DMS79 treated with DMSO at 0.1 percent for 48 hours (cell line): ENCODE data around the gene DTWD2.
A peak's percentile ranks its signal among the peaks of the same experiment; 100 is the strongest.
"Not testable (repeated sequence)": the region's sequence is repeated elsewhere in the genome, so short reads cannot be mapped to it uniquely, and the experiment has no call there.

Experiments
- DNase-seq: peaks from one replicate; lab custom pipeline; 2025; lab: John Stamatoyannopoulos, UW

Gene DTWD2

DNA sequence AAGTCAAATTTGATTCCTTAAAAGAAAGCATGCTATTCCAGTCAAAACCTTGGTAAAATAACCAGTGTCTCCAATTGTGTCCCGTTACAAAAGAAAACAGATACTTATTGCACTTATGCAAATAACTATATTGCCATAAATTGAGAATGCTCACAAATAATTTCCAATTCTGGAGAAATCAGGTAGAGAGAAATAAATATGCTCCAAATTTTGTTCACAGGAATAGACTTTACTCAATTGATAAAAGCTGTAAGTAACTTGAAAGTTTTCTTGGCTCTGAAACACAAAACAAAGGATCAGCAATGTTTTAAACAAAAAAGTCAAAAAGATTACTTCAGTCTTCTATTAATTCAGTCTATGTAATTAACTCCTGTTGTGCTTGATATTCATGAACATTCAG is 7.8 kb upstream of the DTWD2 start:
- no peak for DNase-seq

DNA sequence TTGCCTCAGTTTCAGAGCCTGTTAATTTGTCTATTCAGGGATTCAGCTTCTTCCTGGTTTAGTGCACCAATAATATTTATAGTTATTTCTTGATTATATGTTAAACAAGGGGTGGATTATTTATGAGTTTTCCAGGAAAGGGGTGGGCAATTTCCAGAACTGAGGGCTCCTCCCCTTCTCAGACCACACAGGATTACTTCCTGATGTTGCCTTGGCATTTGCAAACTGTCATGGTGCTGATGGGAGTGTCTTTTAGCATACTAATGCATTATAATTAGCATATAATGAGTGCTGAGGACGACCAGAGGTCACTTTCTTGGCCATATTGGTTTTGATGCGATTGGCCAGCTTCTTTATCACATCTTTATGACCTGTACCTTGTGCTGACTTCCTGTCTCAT is 6.2 kb upstream of the DTWD2 start:
- no peak for DNase-seq

DNA sequence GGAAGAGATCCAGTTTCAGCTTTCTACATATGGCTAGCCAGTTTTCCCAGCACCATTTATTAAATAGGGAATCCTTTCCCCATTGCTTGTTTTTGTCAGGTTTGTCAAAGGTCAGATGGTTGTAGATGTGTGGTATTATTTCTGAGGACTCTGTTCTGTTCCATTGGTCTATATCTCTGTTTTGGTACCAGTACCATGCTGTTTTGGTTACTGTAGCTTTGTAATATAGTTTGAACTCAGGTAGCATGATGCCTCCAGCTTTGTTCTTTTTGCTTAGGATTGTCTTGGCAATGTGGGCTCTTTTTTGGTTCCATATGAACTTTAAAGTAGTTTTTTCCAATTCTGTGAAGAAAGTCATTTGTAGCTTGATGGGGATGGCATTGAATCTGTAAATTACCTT is 4.8 kb upstream of the DTWD2 start:
- not testable (repeated sequence) for DNase-seq

DNA sequence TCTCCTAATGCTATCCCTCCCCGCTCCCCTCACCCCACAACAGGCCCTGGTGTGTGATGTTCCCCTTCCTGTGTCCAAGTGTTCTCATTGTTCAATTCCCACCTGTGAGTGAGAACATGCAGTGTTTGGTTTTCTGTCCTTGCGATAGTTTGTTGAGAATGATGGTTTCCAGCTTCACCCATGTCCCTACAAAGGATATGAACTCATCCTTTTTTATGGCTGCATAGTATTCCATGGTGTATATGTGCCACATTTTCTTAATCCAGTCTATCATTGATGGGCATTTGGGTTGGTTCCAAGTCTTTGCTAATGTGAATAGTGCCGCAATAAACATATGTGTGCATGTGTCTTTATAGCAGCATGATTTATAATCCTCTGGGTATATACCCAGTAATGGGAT is 3.7 kb upstream of the DTWD2 start:
- DNase-seq = not testable (repeated sequence)

DNA sequence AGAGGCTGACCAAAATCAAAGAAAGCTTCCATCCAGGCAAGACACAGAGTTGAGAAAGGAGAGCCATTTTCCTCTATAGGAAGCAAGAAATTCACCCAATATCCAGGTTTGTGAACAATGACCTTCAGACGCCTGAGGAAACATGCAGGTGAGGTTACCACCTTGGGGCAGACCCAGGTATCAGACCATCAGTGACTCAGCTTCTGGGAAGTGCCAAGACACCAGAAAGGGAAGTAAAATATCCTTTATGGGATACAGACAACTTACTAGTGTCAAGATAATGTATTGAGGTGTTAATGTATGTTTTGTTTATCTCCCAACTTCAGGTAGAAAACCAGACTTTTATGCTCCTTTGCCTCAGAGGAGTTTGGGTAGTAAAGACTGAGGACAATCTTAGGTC is 2.2 kb upstream of the DTWD2 start:
- no peak for DNase-seq

DNA sequence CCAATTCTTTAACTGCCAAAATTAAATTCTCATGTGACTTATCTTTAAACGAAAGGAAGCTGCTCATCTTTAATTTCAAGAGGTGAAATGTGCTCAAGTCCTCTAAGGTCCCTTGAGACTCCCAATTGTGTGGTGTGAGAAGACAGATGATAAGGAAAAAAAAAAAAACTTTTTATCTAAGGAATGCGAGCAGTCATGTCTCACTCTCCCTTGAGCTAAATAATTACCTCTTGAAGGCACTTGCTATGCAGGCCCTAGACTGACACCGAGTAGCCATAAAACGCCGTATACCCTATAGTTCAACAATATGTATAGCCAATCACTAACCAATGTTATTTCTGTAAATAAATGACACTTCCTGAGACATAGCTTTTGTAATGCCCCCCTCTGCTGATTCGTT is 1.5 kb upstream of the DTWD2 start:
- DNase-seq = no peak

DNA sequence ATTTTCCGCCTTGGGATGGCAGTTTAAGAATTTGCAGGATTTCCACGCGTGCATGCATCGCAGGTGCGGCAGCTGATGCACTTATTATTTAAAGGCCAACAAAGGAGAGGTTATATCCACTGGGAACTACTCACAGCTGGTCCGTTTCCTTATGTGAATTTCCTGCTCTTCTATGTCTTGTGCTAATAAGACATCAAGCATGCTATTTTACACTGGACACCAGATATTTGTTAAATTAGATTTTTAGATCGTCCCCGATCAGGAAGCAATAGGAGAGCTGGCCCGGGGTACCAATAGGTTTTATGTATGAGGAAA is 476 bp upstream of the DTWD2 start:
- no peak for DNase-seq

DNA sequence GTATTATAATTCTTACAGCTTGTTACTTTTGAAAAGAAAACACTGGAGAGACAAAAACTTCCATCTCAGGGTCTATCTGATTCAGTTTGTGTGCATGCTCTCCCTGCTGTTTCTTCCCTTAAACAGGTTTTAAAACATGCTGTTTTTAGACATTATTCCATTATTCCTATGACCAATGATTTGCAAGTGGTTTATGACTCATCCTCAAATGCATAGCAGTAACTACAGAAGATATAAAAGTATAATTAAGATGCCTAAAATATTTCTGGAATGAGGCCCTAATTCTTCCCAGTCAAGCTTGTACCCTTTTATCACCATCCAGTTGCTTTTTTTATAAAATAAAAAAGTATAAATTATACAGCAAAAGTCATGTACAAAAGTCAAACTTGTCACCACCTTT is 3.7 kb downstream of the DTWD2 start:
- DNase-seq = no peak

DNA sequence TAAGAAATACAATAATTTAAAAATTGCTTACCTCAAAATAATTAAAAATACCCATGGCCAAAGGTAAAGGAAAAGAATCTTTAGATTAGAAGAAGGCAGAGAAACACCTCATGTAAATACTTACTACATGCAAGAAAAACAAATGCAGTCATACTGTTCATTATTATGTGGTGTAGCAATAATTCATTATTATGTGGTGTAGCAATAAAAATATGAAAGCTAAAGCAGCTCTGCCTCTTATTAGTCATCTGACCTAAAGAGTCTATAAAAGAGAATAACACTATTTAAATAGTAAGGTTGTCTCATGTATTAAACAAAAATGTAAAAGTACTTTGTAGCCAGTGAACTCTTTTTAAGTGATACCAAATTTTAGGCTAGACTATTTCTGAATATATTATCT is 6.6 kb downstream of the DTWD2 start:
- DNase-seq = no peak

DNA sequence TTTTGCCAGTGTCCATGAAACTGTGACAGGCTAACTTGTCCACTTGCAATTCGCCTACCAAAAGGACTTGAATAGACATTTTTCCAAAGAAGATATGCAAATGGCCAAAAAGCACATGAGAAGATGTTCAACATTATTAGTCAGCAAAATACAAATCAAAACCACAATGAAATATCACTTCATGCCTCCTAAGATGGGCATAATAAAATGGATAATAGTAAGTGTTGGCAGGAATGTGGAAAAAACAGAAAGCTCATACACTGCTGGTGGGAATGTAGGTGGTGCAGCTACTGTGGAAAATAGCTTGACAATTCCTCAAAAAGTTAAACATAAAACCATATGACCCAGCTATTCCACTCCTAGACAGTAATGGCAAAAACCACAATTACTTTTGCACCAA is 7.9 kb downstream of the DTWD2 start:
- no peak for DNase-seq

DNA sequence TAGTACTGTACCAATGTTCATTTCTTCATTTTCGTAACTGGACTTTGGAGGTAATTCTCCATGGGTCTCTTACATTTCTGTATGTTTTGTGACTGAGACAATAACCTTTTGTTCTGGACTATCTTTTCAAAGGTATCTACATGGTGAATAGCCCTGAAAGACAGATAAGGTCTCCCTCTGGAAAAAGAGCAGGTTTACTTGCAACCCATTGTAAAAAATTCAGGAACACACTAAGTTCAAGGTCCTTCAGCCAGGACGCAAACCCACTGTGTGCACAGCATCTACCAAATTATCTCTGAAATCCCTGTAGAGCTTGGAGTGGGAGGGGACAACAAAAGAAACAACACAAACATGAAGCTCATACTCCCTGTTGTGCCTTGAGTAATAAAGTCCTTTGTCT is 8.3 kb downstream of the DTWD2 start:
- DNase-seq = no peak

DNA sequence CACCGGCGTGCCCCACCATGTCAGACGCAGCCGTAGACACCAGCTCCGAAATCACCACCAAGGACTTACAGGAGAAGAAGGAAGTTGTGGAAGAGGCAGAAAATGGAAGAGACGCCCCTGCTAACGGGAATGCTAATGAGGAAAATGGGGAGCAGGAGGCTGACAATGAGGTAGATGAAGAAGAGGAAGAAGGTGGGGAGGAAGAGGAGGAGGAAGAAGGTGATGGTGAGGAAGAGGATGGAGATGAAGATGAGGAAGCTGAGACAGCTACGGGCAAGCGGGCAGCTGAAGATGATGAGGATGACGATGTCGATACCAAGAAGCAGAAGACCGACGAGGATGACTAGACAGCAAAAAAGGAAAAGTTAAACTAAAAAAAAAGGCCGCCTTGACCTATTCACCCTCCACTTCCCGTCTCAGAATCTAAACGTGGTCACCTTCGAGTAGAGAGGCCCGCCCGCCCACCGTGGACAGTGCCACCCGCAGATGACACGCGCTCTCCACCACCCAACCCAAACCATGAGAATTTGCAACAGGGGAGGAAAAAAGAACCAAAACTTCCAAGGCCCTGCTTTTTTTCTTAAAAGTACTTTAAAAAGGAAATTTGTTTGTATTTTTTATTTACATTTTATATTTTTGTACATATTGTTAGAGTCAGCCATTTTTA is 14.4 kb downstream of the DTWD2 start:
- DNase-seq = not testable (repeated sequence)

DNA sequence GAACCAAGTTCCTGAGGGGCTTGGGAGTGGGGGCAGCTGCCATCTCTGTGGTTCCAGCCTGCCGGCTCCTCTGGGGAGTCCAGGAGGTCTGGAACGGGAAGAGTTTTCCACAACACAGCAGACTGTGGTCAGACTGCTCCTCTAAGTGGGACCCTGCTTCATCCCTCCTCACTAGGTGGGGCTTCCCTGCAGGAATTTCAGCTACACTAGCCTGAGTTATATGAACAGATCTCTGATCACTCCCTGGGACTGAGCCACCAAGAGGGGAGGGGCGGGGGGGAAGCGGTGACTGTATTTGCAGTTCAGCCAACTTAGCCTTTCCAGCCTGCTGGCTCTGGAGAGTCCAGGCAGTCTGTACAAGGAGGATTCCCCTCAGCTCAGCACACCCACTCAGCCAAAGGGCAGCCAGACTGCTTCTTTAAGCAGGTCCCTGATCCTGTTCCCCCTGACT is 19.4 kb downstream of the DTWD2 start:
- no peak for DNase-seq

DNA sequence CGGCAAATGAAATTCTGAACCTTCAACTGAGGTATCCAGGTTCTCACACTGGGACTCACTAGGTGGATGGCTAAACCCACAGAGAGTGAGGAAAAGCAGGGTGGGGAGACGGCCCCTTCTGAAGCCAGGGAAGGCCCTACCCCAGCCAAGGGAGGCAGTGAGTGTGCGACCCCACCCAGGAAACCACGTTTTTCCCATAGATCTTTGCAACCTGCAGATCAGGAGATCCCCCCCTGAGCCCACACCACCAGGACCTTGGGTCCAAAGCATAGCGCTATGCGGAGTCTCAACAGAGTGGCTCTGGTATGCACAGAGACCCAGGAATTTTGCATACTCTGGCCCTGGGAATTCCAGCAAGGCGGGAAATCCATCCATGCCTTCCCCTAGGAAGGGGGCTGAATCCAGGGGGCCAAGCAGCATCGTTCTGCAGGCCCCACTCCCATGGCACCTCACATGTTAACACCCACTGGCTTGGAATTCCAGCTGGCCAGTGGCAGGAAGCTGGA is 19.9 kb downstream of the DTWD2 start:
- no peak for DNase-seq

DNA sequence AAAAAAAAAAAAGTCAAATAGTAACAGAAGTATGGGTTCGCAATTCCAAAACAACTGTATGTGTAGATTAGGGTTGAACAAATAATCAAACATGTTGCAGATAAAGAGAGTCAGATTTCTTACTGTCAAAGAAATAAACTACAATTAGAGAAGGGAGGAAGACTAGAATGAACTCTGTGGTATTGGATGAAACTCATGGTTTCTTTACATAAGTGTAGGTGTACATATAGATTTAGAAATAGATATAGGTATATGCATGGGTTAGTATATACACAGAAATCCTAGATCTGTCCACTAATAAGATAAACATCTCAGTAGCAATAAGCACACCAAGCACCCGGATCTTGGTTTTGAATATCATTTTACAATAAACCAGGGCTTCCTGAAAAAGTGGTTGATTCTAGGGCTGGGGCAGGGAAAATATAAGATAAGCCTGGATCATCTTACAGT is 21.3 kb downstream of the DTWD2 start:
- DNase-seq = no peak

DNA sequence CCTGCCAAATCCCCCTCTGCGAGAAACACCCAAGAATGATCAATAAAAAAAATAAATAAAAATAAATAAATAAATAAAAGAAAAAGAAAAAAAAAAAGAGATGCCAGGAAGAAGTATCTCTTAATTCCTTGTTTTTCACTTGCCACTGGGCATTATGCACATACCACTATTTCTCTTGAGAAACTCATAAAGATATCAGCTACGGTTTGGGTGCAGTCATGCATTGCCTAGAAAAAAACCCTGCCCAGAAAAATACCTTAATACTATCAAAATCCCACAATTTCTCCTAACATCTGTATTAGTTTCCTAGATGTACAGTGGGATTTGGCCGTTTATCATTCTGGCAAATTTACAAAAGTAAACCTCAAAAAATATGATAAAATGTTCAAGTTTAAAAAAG is 22.5 kb downstream of the DTWD2 start:
- no peak for DNase-seq

DNA sequence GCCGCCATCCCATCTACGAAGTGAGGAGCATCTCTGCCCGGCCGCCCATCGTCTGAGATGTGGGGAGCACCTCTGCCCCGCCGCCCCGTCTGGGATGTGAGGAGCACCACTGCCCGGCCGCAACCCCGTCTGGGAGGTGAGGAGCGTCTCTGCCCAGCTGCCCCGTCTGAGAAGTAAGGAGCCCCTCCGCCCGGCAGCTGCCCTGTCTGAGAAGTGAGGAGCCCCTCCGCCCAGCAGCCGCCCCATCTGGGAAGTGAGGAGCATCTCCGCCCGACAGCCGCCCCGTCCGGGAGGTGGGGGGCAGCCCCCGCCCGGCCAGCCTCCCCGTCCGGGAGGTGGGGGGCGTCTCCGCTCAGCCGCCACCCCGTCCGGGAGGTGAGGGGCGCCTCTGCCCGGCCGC is 23.4 kb downstream of the DTWD2 start:
- not testable (repeated sequence) for DNase-seq

DNA sequence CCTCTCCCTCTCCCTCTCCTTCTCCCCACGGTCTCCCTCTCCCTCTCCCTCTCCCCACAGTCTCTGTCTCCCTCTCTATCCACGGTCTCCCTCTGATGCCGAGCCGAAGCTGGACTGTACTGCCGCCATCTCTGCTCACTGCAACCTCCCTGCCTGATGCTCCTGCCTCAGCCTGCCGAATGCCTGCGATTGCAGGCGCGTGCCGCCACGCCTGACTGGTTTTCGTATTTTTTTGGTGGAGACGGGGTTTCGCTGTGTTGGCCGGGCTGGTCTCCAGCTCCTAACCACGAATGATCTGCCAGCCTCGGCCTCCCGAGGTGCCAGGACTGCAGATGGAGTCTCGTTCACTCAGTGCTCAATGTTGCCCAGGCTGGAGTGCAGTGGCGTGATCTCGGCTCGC is 24.0 kb downstream of the DTWD2 start:
- DNase-seq = not testable (repeated sequence)

DNA sequence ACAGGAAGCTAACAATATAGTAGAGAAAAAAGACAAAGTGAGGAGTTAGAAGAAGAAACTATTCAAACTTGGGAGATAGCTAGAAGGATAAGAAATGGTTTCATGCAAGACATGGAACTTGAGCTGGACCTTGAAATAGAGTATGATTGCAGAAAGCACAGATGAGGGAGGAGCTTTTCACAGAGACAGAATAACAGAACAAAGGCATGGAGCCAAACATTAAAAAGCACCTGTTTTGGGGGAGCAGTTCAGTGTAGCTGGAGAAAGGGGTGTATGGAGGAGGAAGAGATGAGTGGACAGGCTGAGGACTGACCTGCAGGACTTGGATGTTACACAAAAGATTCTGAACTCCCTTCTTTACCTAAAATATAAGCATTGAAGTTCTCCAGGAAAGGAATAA is 25.2 kb downstream of the DTWD2 start:
- DNase-seq = no peak

DNA sequence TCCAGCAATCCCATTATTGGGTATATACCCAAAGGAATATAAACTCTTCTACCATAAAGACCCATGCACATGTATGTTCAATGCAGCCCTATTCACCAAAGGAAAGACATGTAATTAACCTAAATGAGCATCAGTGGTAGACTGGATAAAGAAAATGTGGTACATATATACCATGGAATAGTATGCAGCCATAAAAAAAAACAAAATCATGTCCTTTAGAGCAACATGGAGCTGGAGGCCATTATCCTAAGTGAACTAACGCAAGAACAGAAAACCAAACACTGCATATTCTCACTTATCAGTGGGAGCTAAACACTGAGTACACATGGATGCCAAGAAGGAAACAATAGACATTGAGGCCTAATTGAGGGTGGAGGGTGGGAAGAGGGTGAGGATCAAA is 27.8 kb downstream of the DTWD2 start:
- no peak for DNase-seq

DNA sequence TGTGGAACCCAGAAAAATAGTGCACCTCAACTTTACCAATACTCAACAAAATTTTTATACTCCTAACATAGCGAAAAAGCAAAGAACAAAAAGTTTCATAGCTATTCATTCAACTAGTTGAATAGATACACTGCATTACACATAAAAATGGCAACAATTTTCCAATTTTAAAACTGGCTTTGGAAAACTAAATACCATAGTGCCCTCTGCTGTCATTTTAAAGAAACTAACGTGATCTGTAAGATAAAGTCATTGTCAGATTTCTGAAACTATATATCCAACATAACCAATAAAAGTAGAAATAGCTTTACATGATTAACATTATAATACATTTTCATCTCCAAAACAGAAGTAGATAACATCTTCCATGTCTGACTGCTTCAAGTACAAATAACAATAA is 31.6 kb downstream of the DTWD2 start:
- DNase-seq = peak; percentile 8

DNA sequence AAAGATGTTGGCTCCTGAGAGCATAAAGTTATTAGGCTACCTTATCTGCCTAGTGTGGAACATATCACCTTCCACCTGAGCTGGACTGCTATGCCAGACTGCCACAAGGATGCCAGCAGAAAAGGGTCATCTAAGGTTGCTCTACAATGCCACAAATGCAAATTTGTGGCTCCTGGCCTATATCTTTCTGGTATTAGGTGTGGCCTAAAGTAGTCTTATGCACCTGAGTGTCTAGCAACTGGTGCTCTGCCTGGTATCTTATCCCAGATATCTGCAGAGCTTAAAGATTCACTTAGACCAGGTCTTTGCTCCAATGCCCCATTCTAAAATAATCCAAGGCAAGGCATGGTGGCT is 34.7 kb downstream of the DTWD2 start:
- DNase-seq = no peak

DNA sequence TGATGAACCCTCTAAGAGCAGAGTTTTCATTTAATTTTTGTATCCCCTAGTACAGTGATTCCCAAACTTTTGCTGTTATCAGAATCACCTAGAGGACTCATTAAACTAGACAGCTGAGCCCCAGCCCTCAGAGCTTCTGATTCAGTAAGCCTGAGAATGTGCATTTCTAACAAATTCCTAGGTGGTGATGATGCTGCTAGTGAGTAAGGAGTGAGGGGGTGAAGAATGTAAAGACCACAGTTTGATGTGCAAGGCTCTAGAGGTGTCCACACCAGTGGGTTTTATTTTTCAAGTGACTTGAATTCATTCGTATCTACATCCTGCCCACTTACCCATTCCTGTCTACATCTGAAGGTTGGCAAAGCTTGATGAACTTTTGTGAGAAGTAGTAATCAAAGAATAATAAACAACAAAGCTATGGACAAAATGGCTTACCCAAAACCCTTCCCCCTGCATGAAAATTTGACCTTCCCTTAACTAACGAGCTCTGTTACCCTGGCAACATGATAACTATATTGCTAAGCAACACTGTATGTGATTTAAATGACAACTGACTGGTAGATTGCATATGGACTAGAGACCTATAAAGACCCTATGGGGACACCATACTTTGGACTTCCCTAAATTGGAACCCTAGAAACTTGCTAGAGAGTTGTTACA is 35.2 kb downstream of the DTWD2 start:
- DNase-seq = no peak

DNA sequence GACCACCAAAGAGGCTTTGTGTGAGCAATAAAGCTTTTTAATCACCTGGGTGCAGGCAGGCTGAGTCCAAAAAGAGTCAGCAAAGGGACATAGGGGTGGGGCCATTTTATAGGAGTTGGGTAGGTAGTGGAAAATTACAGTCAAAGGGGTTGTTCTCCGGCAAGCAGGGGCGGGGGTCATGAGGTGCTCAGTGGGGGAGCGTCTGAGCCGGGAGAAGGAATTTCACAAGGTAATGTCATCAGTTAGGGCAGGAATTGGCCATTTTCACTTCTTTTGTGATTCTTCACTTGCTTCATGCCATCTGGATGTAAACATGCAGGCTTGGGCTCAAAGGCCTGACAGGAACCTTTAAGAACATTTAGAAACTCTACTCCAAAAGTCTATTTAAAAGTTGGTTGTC is 36.0 kb downstream of the DTWD2 start:
- not testable (repeated sequence) for DNase-seq
